Measurements from ENCODE around the gene CITED2. TPM values are rescaled to one million over a fixed set of nuclear protein-coding genes. Genes with fewer than 3 reads are reported as not detected.

The CITED2 gene
- polyA plus RNA-seq, 1 donor (not counting 4 experiments of a cell fraction or from before 2014, with no cell fraction given), result 25.0 TPM

DNA sequence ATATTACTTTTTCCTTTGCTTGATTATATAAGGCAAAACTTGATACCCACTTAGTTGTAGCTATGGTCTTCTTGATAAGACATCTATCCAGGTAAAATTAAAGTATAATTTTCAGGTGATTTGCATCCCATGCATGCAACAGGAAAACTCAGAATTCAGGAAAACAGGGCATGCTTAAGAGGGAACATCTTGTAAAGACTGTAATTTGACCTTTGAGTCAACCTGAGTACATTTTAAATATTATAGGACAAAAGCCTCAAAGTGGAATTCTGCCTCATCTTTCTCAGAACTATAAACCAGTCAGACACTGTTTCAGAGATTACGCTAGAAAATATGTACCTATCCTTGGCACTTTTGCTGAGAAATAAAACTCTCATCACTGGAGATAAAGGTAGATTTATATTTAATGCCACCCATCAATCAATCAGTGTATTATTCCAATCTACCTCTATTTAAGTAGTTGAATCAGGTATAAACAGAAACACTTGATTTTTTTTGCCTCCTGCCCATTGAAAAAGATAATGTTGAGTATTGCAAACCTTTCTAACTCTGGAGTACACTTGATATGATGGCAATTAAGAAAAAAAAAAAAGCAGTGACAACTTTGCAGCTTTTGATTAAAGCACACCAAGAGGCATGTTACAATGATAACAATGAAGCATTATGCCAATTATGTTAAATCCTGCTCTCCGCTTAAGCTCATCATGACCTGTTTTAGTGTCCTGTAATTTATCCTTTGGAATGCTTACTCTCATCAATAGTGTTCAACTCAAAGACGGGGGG, 2.8 kb downstream of the CITED2 start:
- Histone ChIP-seq H3K4me1 (ENCODE audit: control insufficient read depth, extremely low read depth, insufficient read depth, low read length) (peaks cover 39% of the 10 kb centered on the region), H3K79me2 (ENCODE audit: control insufficient read depth, insufficient read depth, low read length) (peaks cover 18% of the 10 kb centered on the region), H3K27ac (ENCODE audit: control insufficient read depth, insufficient read depth, low read length) (peak overlapping the region; percentile 85), H3K9me1 (ENCODE audit: control insufficient read depth, extremely low read depth, insufficient read depth, low read length) (no peaks in the 10 kb centered on the region), H2AFZ (ENCODE audit: control insufficient read depth, low read length) (no peak overlapping the region), H3K4me3 (ENCODE audit: control insufficient read depth in 2 of 3, extremely low read depth in 1 of 3, insufficient read depth in 2 of 3, low read depth in 1 of 3, low read length in 3 of 3) (peak overlapping the region; percentile 17 to 87 (median 51)), H3K27me3 (ENCODE audit: control insufficient read depth, extremely low read depth, insufficient read depth, low read length) (no peaks in the 10 kb centered on the region), H4K20me1 (ENCODE audit: control insufficient read depth, extremely low read depth, insufficient read depth, low read length) (no peaks in the 10 kb centered on the region), H3K36me3 (ENCODE audit: control insufficient read depth in 2 of 2, extremely low read depth in 1 of 2, insufficient read depth in 2 of 2, low read length in 2 of 2) (no peaks in the 10 kb centered on the region), H3K9ac (ENCODE audit: control insufficient read depth, extremely low read depth, insufficient read depth, low read length) (peak overlapping the region; percentile 88), H3K9me3 (ENCODE audit: control insufficient read depth, low read depth, low read length) (no peaks in the 10 kb centered on the region), H3K4me2 (ENCODE audit: control insufficient read depth, extremely low read depth, insufficient read depth, low read depth, low read length) (peak overlapping the region; percentile 99)
- dilution Hi-C loops (cut with MboI; ENCODE audit: extremely low pct_ligation_motif_present, low sequenced_read_pairs), result no loop called here
- FAIRE-seq (no peak), DNase-seq (ENCODE audit: low read depth, low spot score) (no peak)
- TF ChIP-seq EZH2 (IDR thresholded peaks at IDR 0.05; ENCODE audit: low read length), result no peak
- TF ChIP-seq, protein P1, sequence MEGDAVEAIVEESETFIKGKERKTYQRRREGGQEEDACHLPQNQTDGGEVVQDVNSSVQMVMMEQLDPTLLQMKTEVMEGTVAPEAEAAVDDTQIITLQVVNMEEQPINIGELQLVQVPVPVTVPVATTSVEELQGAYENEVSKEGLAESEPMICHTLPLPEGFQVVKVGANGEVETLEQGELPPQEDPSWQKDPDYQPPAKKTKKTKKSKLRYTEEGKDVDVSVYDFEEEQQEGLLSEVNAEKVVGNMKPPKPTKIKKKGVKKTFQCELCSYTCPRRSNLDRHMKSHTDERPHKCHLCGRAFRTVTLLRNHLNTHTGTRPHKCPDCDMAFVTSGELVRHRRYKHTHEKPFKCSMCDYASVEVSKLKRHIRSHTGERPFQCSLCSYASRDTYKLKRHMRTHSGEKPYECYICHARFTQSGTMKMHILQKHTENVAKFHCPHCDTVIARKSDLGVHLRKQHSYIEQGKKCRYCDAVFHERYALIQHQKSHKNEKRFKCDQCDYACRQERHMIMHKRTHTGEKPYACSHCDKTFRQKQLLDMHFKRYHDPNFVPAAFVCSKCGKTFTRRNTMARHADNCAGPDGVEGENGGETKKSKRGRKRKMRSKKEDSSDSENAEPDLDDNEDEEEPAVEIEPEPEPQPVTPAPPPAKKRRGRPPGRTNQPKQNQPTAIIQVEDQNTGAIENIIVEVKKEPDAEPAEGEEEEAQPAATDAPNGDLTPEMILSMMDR (optimal IDR thresholded peaks at IDR 0.05 in 1 of 3, IDR thresholded peaks at IDR 0.05 in 1 of 3, conservative IDR thresholded peaks at IDR 0.05 in 1 of 3; ENCODE audit: extremely low read depth in 1 of 3, insufficient read depth in 2 of 3, low read length in 3 of 3), result no peak

- Histone ChIP-seq H3K4me3 (ENCODE audit: control insufficient read depth in 2 of 3, extremely low read depth in 1 of 3, insufficient read depth in 2 of 3, low read depth in 1 of 3, low read length in 3 of 3) (no peak overlapping the region), H3K36me3 (ENCODE audit: control insufficient read depth in 2 of 2, extremely low read depth in 1 of 2, insufficient read depth in 2 of 2, low read length in 2 of 2) (no peaks in the 10 kb centered on the region), H3K9me3 (ENCODE audit: control insufficient read depth, low read depth, low read length) (no peaks in the 10 kb centered on the region), H2AFZ (ENCODE audit: control insufficient read depth, low read length) (no peak overlapping the region), H3K9ac (ENCODE audit: control insufficient read depth, extremely low read depth, insufficient read depth, low read length) (no peak overlapping the region), H3K9me1 (ENCODE audit: control insufficient read depth, extremely low read depth, insufficient read depth, low read length) (no peaks in the 10 kb centered on the region), H3K27ac (ENCODE audit: control insufficient read depth, insufficient read depth, low read length) (no peak overlapping the region), H4K20me1 (ENCODE audit: control insufficient read depth, extremely low read depth, insufficient read depth, low read length) (no peaks in the 10 kb centered on the region), H3K27me3 (ENCODE audit: control insufficient read depth, extremely low read depth, insufficient read depth, low read length) (no peaks in the 10 kb centered on the region), H3K4me2 (ENCODE audit: control insufficient read depth, extremely low read depth, insufficient read depth, low read depth, low read length) (no peak overlapping the region), H3K4me1 (ENCODE audit: control insufficient read depth, extremely low read depth, insufficient read depth, low read length) (peaks cover 32% of the 10 kb centered on the region), H3K79me2 (ENCODE audit: control insufficient read depth, insufficient read depth, low read length) (peaks cover 18% of the 10 kb centered on the region)
- FAIRE-seq (no peak), DNase-seq (ENCODE audit: low read depth, low spot score) (no peak)
- dilution Hi-C loops (cut with MboI; ENCODE audit: extremely low pct_ligation_motif_present, low sequenced_read_pairs), result no loop called here
- no peak for TF ChIP-seq EZH2 (IDR thresholded peaks at IDR 0.05; ENCODE audit: low read length)
- TF ChIP-seq, protein P1 (optimal IDR thresholded peaks at IDR 0.05 in 1 of 3, IDR thresholded peaks at IDR 0.05 in 1 of 3, conservative IDR thresholded peaks at IDR 0.05 in 1 of 3; ENCODE audit: extremely low read depth in 1 of 3, insufficient read depth in 2 of 3, low read length in 3 of 3), result no peak
Observed at GRCh38 chr6:139370999-139371345, 3.5 kb downstream of the CITED2 start.
